Measurements from ENCODE around the gene ADGRL4.

GRCh38 chr1:79042539-79042938 lies 36.0 kb upstream of the ADGRL4 start:
- no peak for TF ChIP-seq CTCF (IDR thresholded peaks at IDR 0.05; ENCODE audit: insufficient read depth, low read depth, low read length)
- TF ChIP-seq EZH2 (IDR thresholded peaks at IDR 0.05; ENCODE audit: insufficient read depth, low read length), result no peak
